Activated CD4-positive, alpha-beta T cell treated with anti-CD3 and anti-CD28 coated beads for 48 hours (primary cell): ENCODE results near the gene MARCO.

Source experiments
- DNase-seq: peaks from one replicate; pipeline ENCODE4 v3.0.0-alpha.2; 2020

Gene MARCO

GRCh38 chr2:118942031-118942430, at the start of gene MARCO:
Gene MARCO (plus strand): TSS chr2:118942194. CDS start chr2:118942301, 107 bp downstream.
- no peak for DNase-seq

GRCh38 chr2:118893100-118893499, 48.9 kb upstream of the MARCO start:
- no peak for DNase-seq

- DNase-seq: no peak
These were observed 39.5 kb upstream of the MARCO start for GRCh38 chr2:118902266-118903028.

DNA sequence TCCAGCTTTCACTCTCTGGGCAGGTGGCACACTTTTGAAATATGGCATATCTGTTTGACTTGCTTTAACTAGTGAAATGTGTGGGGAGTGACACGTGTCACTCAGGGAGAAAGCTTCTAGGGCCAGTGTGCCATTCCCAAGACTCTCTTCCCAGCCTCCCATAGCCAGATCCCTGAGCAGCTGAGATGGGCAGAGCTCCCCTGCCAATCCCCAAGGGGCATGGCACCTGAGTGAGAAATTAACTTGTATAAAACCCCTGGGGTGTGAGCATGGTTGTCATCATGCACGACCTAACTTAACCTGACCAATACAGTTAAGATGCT, 39.0 kb upstream of the MARCO start:
- DNase-seq: no peak

DNA sequence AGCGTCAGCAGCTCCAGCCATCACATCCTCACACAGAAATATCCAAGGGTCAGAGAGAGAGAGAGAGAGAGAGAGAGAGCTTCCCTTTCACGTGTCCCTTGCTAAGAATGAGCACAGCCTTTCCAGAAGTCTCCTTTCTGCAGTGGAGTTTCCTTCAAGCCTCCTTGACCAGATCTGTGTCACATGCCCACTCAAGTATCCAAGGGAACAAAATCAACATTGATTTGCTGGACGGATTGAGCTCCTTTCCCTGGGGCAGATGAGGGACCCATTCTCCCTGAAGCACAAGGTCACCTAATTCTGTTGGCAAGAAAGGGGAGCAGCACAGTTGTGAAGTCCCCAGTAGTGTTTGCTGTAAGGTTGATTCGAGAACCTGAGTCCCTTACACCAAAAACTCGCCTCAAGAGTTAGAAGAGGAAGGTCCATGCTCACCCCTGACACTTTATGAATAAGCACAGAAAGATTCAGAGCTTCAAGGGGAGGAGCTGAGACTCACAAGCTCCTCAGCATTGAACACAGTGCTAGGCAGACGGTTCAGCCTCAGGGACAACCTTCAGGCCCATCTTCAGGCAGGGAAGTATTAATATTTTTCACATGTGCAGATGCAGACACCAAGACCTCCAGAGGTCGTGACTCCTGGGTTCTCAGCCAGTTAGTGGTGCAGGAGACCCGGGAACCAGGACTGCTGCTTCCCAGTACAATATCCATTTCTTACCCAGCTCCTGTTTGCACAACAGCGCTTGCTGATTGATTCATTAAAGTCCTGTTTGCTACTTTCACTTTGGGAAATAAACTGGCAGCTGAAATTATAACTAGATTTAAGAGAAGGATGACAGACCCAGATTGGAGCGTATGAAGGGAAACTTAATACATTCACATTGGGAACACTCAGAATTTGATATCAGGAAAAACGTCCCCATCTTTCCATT, 38.2 kb upstream of the MARCO start:
- DNase-seq: no peak

- DNase-seq: no peak
These were observed 36.8 kb upstream of the MARCO start for GRCh38 chr2:118905206-118905605.

- DNase-seq: no peak
These were observed 35.8 kb upstream of the MARCO start for GRCh38 chr2:118906186-118906585.

GRCh38 chr2:118907759-118908158, 34.2 kb upstream of the MARCO start:
- DNase-seq: no peak

GRCh38 chr2:118909191-118909590, 32.8 kb upstream of the MARCO start:
- no peak for DNase-seq

- no peak for DNase-seq
These were observed 30.7 kb upstream of the MARCO start for GRCh38 chr2:118911166-118911856.

DNA sequence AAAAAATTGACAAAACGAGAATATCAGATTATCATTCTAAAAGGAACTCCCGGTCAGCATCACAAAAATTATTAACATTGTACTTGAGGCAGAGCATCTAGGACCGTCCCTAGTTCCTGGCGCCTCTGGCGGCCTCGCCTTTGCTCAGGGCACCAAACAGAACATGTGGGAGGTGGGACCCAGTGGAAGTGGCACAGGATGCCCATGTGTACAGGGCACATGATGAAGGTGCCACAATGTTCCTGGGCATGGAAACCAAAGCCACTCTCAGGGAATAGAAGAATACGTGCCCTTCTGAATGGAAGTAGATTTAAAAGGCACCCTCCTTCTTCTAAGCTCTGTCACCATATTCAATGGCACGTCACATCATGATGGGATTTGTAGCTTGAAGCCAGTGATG, 30.1 kb upstream of the MARCO start:
- no peak for DNase-seq

DNA sequence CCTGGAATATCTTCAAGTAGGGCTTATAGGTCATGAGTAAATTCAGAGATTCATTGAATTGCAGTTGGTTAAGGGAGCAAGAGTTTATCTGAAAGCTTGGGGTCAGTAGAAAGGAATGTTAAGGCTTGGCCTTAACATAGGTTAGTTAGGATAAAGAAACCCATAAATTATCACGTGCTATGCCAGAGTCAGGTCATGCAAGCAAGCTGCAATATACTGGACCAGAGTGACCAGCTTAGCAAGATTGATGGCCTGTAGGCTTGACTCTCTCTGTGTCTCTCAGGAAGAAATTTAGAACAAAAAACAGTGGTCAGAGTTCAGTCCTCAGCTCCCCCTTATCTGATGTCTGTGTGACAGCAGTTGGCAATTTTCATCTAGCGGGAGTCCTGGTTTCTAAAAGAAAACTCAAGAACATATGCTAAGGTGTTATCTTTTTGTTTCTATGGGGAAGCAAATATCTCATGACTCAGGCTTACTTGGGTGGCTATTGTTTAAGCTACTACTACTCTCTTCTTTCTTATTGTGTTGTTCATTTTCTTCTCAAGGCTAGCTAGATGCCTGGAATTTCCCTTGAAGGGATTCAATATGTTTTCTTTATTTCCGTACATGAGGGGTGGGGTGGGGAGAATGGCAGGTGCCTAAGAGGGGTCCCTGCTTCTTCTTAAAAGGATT, 28.7 kb upstream of the MARCO start:
- DNase-seq: no peak

DNA sequence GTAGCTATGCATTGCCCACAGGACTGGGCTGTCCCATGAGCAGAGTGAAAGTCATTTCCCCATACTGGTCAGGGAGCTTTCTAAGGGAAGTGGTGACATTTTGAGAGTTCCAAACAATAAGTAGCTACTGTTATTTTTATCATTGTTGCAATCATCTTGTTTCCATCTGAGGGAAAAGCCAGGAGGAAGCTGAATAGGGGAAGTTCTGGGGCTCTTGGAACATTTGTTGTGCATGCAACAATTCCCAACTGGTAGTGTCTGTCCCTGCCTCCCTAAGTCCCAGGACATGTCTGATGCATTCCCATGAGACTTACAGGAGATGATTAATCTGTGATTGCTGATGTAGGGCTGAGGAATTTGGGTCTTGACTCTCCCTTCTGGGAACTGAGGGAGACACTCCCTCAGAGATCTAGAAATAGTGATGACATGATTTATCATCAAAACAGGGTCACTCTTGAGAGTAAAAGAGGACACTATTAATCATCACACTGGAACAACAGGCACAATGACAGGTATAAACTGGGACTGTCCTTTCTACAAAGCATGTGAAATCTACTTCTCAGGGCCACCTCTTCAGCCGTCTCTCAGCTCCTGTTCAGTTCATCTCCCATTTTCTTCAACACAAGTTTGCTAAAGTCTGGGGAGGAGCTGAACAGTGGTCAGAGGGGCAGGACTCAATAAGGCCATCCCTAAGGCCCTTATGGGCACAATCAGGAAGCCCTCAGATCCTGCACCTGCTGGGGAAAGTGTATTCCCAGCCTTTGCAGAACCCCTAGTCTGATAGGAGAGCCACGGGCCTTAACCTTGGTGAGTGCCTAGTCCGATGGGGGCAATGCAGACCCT, 28.0 kb upstream of the MARCO start:
- DNase-seq: no peak

GRCh38 chr2:118914721-118915453, 27.1 kb upstream of the MARCO start:
- no peak for DNase-seq

- DNase-seq: no peak
These were observed 24.0 kb upstream of the MARCO start for GRCh38 chr2:118918017-118918416.

DNA sequence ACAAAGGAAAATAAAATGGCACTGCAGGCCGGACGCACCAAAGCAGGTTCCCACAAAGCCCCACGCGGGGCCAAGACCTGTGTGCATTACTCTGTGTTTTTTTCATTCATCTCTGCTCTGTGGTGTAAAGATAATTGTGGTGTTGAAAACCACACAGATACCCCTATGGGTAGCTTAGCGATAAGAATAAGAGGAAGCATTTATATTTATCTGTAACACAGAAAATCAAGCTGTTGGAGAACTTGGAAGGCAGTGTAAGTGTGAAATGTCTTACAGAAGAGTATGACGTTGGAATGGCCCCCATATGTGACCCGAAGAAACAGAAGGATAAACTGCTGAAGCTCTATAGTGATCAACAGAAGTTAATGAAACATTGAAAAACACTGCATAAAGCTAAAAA, 20.3 kb upstream of the MARCO start:
- no peak for DNase-seq

DNA sequence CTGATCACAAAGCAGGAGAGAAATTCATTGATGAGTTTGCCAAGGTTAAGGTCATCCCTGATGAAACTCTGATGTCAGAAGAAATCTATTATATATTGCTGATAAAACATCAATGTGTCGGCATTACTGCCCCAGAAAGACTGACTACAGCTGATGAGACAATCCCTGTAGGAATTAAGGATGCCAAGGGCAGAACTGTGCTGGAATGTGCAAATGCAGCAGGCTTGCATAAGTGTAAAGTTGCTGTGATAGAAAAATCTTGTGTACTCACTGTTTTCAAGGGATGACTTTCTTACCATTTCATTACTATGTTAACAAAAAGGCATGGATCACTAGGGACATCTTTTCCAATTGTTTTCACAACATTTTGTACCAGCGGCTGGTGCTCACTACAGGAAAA, 19.7 kb upstream of the MARCO start:
- no peak for DNase-seq

DNA sequence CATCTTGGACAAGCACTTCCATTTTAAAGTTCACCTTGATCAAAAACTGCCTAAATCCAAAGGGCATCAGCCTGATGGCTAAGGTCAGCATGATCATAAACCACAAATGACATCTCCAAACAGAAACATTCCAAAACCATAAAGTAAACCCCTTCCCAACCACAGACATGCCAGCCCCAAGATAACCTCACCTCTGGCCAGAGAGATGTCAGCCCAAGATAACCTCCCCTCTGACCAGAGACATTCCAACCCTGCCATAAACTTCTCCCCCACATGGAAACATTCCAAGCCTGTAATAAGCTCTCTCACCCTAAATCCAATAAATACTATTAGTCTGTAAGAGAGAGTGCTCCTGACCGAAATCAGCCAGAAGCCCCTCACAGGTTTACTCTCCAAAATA, 18.6 kb upstream of the MARCO start:
- DNase-seq: no peak

- no peak for DNase-seq
These were observed 16.5 kb upstream of the MARCO start for GRCh38 chr2:118925476-118925875.

DNA sequence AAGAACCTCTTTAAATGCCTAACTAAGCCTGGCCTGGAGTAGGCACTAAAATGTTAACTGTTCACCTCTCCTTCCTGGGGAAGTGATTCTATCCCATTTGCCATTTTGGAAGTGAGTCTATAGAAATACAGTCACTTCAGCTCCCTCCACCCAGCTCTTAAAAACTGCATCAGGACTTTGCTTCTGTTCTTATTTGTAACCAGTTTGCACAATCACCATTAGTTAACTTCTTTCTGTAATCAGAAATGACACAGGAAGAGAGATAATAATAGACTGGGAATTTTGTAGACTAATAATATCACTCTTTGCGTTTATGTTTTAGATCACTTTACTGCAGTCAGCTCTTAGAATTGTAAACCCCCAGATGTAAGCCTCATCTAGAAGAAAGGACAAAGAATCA, 16.0 kb upstream of the MARCO start:
- DNase-seq: no peak

GRCh38 chr2:118929059-118929458, 12.9 kb upstream of the MARCO start:
- no peak for DNase-seq
